ENCODE measurements around the gene TAF10.

Gene TAF10

DNA sequence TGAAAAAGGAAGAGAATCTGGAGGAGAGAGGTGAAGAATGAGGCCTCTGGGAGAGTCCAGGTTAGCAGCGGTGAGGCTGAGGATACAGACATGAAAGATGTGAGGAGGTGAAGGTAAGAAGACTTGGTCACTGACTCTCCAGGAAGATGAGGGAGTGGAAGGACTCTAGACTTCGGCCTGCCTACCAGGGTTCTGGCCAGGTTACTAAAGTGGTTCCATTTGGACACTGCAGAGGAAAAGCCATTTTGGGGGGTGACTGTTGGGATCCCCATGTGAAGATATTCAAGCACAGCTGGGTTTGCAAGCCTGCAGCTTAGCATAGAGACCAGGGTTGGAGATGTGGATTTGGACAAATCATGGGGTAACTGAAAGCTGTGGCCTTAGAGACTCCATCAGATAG lies 35.8 kb upstream of the TAF10 start:
- Histone ChIP-seq H3K79me2 (ENCODE audit: insufficient read depth, low read length) (no peaks in the 10 kb centered on the region), H3K4me2 (ENCODE audit: low read length) (no peak overlapping the region), H2AFZ (ENCODE audit: low read length) (no peak overlapping the region), H3K4me3 (ENCODE audit: low read depth, low read length, poor library complexity, severe bottlenecking) (no peak overlapping the region), H3K4me1 (ENCODE audit: insufficient read depth, low read length, severe bottlenecking) (peaks cover 12% of the 10 kb centered on the region), H3K36me3 (ENCODE audit: insufficient read depth, low read length) (no peaks in the 10 kb centered on the region), H3F3A (ENCODE audit: insufficient read depth, low read length) (no peaks in the 10 kb centered on the region), H3K27me3 (ENCODE audit: insufficient read depth, low read length) (0 out of 2 replicates have a peak, but pooled peaks cover 5% of the 10 kb centered on the region), H3K27ac (ENCODE audit: low read depth, low read length, poor library complexity, severe bottlenecking) (no peak overlapping the region), H3K9me2 (ENCODE audit: low read depth, low read length) (no peaks in the 10 kb centered on the region), H3K9ac (ENCODE audit: low read length) (no peak overlapping the region), H4K20me1 (ENCODE audit: insufficient read depth, low read length) (no peaks in the 10 kb centered on the region), H3K9me3 (ENCODE audit: low read length) (no peaks in the 10 kb centered on the region)
- TF ChIP-seq, protein P1, sequence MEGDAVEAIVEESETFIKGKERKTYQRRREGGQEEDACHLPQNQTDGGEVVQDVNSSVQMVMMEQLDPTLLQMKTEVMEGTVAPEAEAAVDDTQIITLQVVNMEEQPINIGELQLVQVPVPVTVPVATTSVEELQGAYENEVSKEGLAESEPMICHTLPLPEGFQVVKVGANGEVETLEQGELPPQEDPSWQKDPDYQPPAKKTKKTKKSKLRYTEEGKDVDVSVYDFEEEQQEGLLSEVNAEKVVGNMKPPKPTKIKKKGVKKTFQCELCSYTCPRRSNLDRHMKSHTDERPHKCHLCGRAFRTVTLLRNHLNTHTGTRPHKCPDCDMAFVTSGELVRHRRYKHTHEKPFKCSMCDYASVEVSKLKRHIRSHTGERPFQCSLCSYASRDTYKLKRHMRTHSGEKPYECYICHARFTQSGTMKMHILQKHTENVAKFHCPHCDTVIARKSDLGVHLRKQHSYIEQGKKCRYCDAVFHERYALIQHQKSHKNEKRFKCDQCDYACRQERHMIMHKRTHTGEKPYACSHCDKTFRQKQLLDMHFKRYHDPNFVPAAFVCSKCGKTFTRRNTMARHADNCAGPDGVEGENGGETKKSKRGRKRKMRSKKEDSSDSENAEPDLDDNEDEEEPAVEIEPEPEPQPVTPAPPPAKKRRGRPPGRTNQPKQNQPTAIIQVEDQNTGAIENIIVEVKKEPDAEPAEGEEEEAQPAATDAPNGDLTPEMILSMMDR (IDR thresholded peaks at IDR 0.05; ENCODE audit: low read length): no peak
- TF ChIP-seq EZH2 (IDR thresholded peaks at IDR 0.05; ENCODE audit: borderline replicate concordance, low read length): no peak

- Histone ChIP-seq H3K9ac (ENCODE audit: low read length) (no peak overlapping the region), H3K4me3 (ENCODE audit: low read depth, low read length, poor library complexity, severe bottlenecking) (no peak overlapping the region), H3K36me3 (ENCODE audit: insufficient read depth, low read length) (no peaks in the 10 kb centered on the region), H3F3A (ENCODE audit: insufficient read depth, low read length) (no peaks in the 10 kb centered on the region), H2AFZ (ENCODE audit: low read length) (no peak overlapping the region), H3K9me3 (ENCODE audit: low read length) (no peaks in the 10 kb centered on the region), H3K27ac (ENCODE audit: low read depth, low read length, poor library complexity, severe bottlenecking) (no peak overlapping the region), H3K4me2 (ENCODE audit: low read length) (peak overlapping the region; percentile 10; the same call in 1 of the 2 replicates), H3K4me1 (ENCODE audit: insufficient read depth, low read length, severe bottlenecking) (peaks cover 12% of the 10 kb centered on the region), H3K27me3 (ENCODE audit: insufficient read depth, low read length) (0 out of 2 replicates have a peak, but pooled peaks cover 6% of the 10 kb centered on the region), H4K20me1 (ENCODE audit: insufficient read depth, low read length) (no peaks in the 10 kb centered on the region), H3K79me2 (ENCODE audit: insufficient read depth, low read length) (no peaks in the 10 kb centered on the region), H3K9me2 (ENCODE audit: low read depth, low read length) (no peaks in the 10 kb centered on the region)
- TF ChIP-seq, protein P1 (IDR thresholded peaks at IDR 0.05; ENCODE audit: low read length): no peak
- no peak for TF ChIP-seq EZH2 (IDR thresholded peaks at IDR 0.05; ENCODE audit: borderline replicate concordance, low read length)
Observed at GRCh38 chr11:6646918-6647679, 35.1 kb upstream of the TAF10 start.

DNA sequence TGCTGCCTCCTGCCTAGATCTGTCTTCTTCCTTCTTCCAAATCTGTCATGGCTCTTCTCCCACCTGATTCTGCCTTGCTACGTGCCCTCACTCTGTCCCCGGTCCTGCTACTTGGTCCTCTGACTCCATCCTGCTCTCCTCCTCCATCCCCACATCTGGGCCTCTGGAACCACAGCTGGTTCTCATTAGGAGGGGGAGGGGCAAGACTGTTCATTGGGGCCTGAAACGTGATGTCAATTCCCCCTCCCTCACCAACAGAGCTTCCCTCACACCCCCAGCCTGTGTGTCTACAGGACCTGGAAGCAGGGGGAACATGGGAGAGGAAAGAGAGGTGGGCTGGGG lies 34.5 kb upstream of the TAF10 start:
- H3K9ac ChIP-seq (ENCODE audit: low read length): no peak overlapping the region
- TF ChIP-seq, protein P1 (IDR thresholded peaks at IDR 0.05; ENCODE audit: low read length): no peak
- no peak for TF ChIP-seq EZH2 (IDR thresholded peaks at IDR 0.05; ENCODE audit: borderline replicate concordance, low read length)

More for the DNA sequence above, 34.5 kb upstream of the TAF10 start:
- Histone ChIP-seq H3K4me1 (ENCODE audit: insufficient read depth, low read length, severe bottlenecking) (peaks cover 12% of the 10 kb centered on the region), H3K27ac (ENCODE audit: low read depth, low read length, poor library complexity, severe bottlenecking) (no peak overlapping the region), H4K20me1 (ENCODE audit: insufficient read depth, low read length) (no peaks in the 10 kb centered on the region), H3F3A (ENCODE audit: insufficient read depth, low read length) (no peaks in the 10 kb centered on the region), H3K79me2 (ENCODE audit: insufficient read depth, low read length) (no peaks in the 10 kb centered on the region), H3K9me3 (ENCODE audit: low read length) (no peaks in the 10 kb centered on the region), H3K9me2 (ENCODE audit: low read depth, low read length) (no peaks in the 10 kb centered on the region), H3K36me3 (ENCODE audit: insufficient read depth, low read length) (no peaks in the 10 kb centered on the region), H2AFZ (ENCODE audit: low read length) (no peak overlapping the region), H3K4me3 (ENCODE audit: low read depth, low read length, poor library complexity, severe bottlenecking) (no peak overlapping the region), H3K27me3 (ENCODE audit: insufficient read depth, low read length) (0 out of 2 replicates have a peak, but pooled peaks cover 6% of the 10 kb centered on the region), H3K4me2 (ENCODE audit: low read length) (peak overlapping the region; percentile 10; the same call in 1 of the 2 replicates)
